Neural cell (in vitro differentiated cells): Measurements from ENCODE around the gene HOXB6.

Source experiments
- EZH2 ChIP-seq: fragments of 200-600, 300-800 bp; shearing (Covaris generic), sonication (generic); IDR thresholded peaks from 2 replicates; pipeline ENCODE4 v1.6.1; 2014; ENCODE audit warnings: antibody characterized with exemption, low read length, borderline replicate concordance, mild to moderate bottlenecking; ENCODE audit not compliant: insufficient read depth, poor library complexity, severe bottlenecking
- MXI1 ChIP-seq: fragments of 450-650 bp; conservative IDR thresholded peaks from 2 replicates; pipeline ENCODE4 v1.6.1; 2014; ENCODE audit warnings: antibody characterized with exemption, mild to moderate bottlenecking; ENCODE audit not compliant: poor library complexity, severe bottlenecking
- POLR2AphosphoS5 ChIP-seq: IDR thresholded peaks from 2 replicates; pipeline ENCODE4 v1.6.1; 2012
- SMC3 ChIP-seq: fragments of 450-650 bp; conservative IDR thresholded peaks from 2 replicates; pipeline ENCODE4 v1.6.1; 2014; ENCODE audit warnings: antibody characterized with exemption, mild to moderate bottlenecking, moderate library complexity; ENCODE audit not compliant: poor library complexity
- TAF1 ChIP-seq: IDR thresholded peaks from 2 replicates; pipeline ENCODE4 v1.6.1; 2012; ENCODE audit warnings: low read depth
- TF ChIP-seq, protein P1 (sequence below): fragments of 450-650 bp; IDR thresholded peaks from 2 replicates; pipeline ENCODE4 v1.5.1; 2014; ENCODE audit warnings: antibody characterized with exemption, mild to moderate bottlenecking, moderate library complexity; ENCODE audit not compliant: poor library complexity, severe bottlenecking

DNA sequence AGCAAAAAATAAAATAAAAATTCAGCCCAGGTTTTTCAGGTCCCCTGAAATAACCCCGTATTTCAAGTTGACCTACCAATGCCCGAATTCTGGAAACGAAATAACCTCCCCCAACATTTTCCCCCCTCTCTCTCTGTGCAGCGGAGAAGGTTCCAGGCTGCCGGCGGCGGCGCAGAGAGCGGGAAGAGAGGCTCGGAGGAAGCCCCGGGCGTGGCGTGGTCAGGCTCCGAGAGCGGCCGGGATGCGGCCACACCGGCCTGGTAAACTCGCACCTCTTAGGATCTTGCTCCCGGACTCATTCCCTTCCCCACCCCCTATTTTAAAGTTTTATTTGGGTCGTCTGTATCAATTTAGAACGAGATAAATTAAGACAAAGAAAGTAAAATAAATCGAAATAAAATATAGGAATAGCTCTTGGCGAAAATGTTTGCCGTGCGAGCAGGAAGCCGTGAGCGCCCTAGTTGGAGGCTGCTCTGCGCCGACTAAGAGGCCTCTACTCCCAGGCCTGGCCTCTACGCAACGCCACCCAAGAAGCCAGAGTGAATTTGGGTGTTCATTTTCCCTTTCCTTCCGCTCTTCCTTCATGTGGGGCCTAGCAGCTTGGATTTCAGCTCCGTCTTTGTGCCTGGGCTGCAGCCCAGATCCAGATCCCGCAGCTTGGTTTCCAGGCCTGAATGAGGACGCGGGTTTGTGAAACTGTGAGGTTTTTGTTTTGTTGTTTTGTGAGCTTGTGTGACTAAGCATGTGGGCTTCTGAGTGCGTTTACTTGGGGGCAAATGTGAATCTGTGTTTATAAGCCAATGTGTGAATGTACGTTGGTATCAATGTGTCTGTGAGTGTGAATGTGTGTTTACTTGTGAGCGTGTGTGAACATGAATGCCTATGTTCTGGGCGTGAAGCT is 1.5 kb upstream of the HOXB6 start:
- TF ChIP-seq SMC3 = no peak
- no peak for TF ChIP-seq POLR2AphosphoS5
- TF ChIP-seq, protein P1, sequence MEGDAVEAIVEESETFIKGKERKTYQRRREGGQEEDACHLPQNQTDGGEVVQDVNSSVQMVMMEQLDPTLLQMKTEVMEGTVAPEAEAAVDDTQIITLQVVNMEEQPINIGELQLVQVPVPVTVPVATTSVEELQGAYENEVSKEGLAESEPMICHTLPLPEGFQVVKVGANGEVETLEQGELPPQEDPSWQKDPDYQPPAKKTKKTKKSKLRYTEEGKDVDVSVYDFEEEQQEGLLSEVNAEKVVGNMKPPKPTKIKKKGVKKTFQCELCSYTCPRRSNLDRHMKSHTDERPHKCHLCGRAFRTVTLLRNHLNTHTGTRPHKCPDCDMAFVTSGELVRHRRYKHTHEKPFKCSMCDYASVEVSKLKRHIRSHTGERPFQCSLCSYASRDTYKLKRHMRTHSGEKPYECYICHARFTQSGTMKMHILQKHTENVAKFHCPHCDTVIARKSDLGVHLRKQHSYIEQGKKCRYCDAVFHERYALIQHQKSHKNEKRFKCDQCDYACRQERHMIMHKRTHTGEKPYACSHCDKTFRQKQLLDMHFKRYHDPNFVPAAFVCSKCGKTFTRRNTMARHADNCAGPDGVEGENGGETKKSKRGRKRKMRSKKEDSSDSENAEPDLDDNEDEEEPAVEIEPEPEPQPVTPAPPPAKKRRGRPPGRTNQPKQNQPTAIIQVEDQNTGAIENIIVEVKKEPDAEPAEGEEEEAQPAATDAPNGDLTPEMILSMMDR = no peak
- no peak for TF ChIP-seq EZH2
- TF ChIP-seq MXI1 = no peak
- no peak for TF ChIP-seq TAF1
